Natural killer cell (primary cell): ENCODE measurements around the gene METTL8. TPM values are rescaled to one million over a fixed set of nuclear protein-coding genes. Genes with fewer than 3 reads are reported as not detected.

Experiments used
- ATAC-seq, 3 donors: fragments of 150-1000 bp in 2 of 3; fragments of 200-7000 bp in 1 of 3; cut with Tn5 transposase; 1 replicate in 1 of 3; 2 replicates in 2 of 3; pipeline ENCODE4 v1.10.0; 2021; ENCODE audit warnings: mild to moderate bottlenecking in 2 of 3, moderate library complexity in 2 of 3
- DNase-seq, 2 donors: peaks; one replicate each; pipeline versions ENCODE4 v3.0.0 to v3.0.0-alpha.2; 2013 to 2021; ENCODE audit warnings: mixed read lengths in 1 of 2
- H3K27ac ChIP-seq: one replicate; pipeline ENCODE4 v1.5.1; 2013; ENCODE audit warnings: mild to moderate bottlenecking, low read length
- H3K27me3 ChIP-seq: one replicate; pipeline ENCODE4 v1.6.1; 2013; ENCODE audit warnings: low read length; ENCODE audit not compliant: control insufficient read depth, insufficient read depth
- H3K36me3 ChIP-seq: one replicate; pipeline ENCODE4 v1.6.1; 2013; ENCODE audit warnings: low read length; ENCODE audit not compliant: control insufficient read depth, insufficient read depth
- H3K4me1 ChIP-seq: one replicate; pipeline ENCODE4 v1.6.1; 2013; ENCODE audit warnings: low read length; ENCODE audit not compliant: control insufficient read depth, insufficient read depth
- H3K4me3 ChIP-seq: one replicate; pipeline ENCODE4 v1.5.1; 2013; ENCODE audit warnings: low read length
- H3K9me3 ChIP-seq: one replicate; pipeline ENCODE4 v1.6.1; 2013; ENCODE audit warnings: low read length; ENCODE audit not compliant: control insufficient read depth, insufficient read depth
- H3K27ac Mint-ChIP-seq, 2 donors: one replicate each; pipeline ENCODE4 v1.8.0; 2022; ENCODE audit warnings: mild to moderate bottlenecking in 2 of 2, mixed read lengths in 2 of 2, moderate library complexity in 1 of 2
- H3K27me3 Mint-ChIP-seq, 2 donors: one replicate each; pipeline ENCODE4 v1.8.0; 2022; ENCODE audit warnings: low read depth in 2 of 2, mixed read lengths in 2 of 2
- H3K36me3 Mint-ChIP-seq: one replicate; pipeline ENCODE4 v1.8.0; 2022; ENCODE audit warnings: mixed read lengths
- H3K4me1 Mint-ChIP-seq, 2 donors: one replicate each; pipeline ENCODE4 v1.8.0; 2022; ENCODE audit warnings: mixed read lengths in 2 of 2
- H3K4me3 Mint-ChIP-seq: one replicate; pipeline ENCODE4 v1.8.0; 2022; ENCODE audit warnings: mild to moderate bottlenecking, moderate library complexity, mixed read lengths
- H3K9me3 Mint-ChIP-seq, 2 donors: one replicate each; pipeline ENCODE4 v1.8.0; 2022; ENCODE audit warnings: mixed read lengths in 2 of 2
- WGBS: methylation state at CpG from one replicate; pipeline ENCODE4 v1.1.7; 2013; ENCODE audit warnings: missing lambda C conversion rate; ENCODE audit not compliant: insufficient coverage; 5-methylcytosine and 5-hydroxymethylcytosine counted together
- intact Hi-C: fragments of 100-400 bp; cut with micrococcal nuclease; formaldehyde crosslinking; loops from one replicate; pipeline ENCODE4 v1.14.2; 2022
- total RNA-seq, 4 donors: library from RNA; stranded (reverse); fragments of 120-200 nt in 1 of 4; gene quantifications; one replicate each; pipeline versions ENCODE4 v1.2.3 to v1.2.4, GENCODE V29; 2013 to 2022
- TF ChIP-seq, protein P1 (sequence below): fragments of 200-600 bp; IDR thresholded peaks from one replicate; pipeline ENCODE4 v1.8.0; 2022; ENCODE audit warnings: antibody characterized with exemption

METTL8 gene
- total RNA-seq, 3 donors from 2014 or later (not counting 1 experiment from before 2014, with no cell fraction given), result 14.3 to 16.7 (median 15.2) TPM

DNA sequence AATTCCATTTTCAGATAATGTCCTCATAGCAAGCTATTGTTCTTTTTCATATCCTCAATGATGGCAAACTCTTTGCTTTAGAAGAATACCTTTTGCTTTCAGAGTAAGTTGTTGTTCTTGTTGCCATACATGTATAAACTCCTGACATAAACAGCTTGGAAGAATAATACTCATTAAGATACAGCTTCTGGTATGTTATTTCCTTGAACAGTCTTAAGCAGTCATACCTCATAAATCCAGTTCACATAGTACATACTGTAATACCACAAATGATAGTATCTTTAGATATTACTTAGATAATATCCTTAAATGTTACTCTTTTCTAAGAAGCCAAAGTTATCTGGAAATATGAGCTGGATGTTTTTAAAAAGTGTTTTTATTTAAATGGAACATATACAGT is 23.2 kb downstream of the METTL8 start:
- H3K27ac ChIP-seq, result no peak overlapping the region
- no peaks in the 10 kb centered on the region for H3K36me3 ChIP-seq
- DNase-seq, result no peak
- H3K27me3 Mint-ChIP-seq, result no peaks in the 10 kb centered on the region
- peaks cover 13% of the 10 kb centered on the region for H3K4me1 ChIP-seq
- peaks cover 0 to 2% of the 10 kb centered on the region in 2 donors for H3K9me3 Mint-ChIP-seq
- no peak overlapping the region for H3K4me3 ChIP-seq
- peaks cover 20 to 25% of the 10 kb centered on the region in 2 donors for H3K4me1 Mint-ChIP-seq
- H3K27me3 ChIP-seq, result no peaks in the 10 kb centered on the region
- no peak overlapping the region for H3K4me3 Mint-ChIP-seq
- peak overlapping the region; percentile 12 to 31 for H3K27ac Mint-ChIP-seq
- TF ChIP-seq, protein P1, sequence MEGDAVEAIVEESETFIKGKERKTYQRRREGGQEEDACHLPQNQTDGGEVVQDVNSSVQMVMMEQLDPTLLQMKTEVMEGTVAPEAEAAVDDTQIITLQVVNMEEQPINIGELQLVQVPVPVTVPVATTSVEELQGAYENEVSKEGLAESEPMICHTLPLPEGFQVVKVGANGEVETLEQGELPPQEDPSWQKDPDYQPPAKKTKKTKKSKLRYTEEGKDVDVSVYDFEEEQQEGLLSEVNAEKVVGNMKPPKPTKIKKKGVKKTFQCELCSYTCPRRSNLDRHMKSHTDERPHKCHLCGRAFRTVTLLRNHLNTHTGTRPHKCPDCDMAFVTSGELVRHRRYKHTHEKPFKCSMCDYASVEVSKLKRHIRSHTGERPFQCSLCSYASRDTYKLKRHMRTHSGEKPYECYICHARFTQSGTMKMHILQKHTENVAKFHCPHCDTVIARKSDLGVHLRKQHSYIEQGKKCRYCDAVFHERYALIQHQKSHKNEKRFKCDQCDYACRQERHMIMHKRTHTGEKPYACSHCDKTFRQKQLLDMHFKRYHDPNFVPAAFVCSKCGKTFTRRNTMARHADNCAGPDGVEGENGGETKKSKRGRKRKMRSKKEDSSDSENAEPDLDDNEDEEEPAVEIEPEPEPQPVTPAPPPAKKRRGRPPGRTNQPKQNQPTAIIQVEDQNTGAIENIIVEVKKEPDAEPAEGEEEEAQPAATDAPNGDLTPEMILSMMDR, result no peak
- H3K36me3 Mint-ChIP-seq, result no peaks in the 10 kb centered on the region
- no peak for ATAC-seq
- intact Hi-C loops, result loop anchor here (10.0 kb wide), 1 partner anchor 256 kb away; no protein-coding TSS in a partner anchor
- H3K9me3 ChIP-seq, result no peaks in the 10 kb centered on the region

DNA sequence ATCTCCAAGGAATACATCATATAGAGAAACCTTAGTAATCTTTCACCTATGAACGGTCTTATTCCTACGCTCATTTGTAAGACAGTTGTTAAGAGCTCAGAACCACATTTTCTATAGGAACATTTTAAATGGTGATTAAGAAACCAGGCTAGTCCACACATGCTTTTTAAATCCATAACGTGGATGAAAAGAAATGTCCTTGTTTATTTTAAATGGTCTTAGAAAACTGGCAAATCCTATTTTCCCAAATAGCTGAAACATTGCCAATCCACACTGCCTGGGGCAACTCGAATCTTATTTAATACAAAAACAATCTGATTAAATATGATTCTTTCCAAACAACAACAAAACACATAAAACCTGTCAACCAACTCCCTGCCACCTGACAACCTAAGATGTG is 23.7 kb downstream of the METTL8 start:
- H3K27ac Mint-ChIP-seq, result peak overlapping the region; percentile 12 to 31
- peaks cover 13% of the 10 kb centered on the region for H3K4me1 ChIP-seq
- intact Hi-C loops, result loop anchor here (10.0 kb wide), 1 partner anchor 255 kb away; no protein-coding TSS in a partner anchor

DNA sequence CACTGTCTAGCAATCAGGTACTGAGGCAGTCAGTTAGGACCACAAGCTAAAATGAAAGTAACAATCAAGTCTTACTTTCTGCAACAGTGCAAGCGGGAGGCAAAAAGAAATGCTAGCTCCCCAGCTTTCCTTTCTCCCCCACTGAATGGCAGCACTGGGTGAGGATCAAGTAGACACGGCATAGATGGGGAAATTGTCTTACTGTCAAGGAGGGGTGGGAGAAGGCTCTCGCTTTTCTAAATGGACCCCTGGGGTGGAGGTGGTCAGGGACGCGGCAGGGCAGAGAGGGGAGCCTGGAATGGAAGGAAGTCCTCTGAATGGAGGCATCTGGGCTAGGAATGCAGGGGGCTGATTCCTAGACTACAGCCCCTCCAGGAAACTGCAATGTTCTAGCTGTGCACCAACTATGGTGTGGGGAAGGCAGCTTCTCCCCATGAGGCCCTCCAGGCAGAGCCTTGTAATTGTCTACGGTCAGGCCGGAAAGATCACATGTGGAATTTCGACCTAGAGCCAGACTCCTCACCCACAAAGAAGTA is 24.3 kb downstream of the METTL8 start:
- Histone ChIP-seq H3K4me3 (peak overlapping the region; percentile 7), H3K36me3 (no peaks in the 10 kb centered on the region), H3K27ac (no peak overlapping the region), H3K9me3 (no peaks in the 10 kb centered on the region), H3K4me1 (peaks cover 13% of the 10 kb centered on the region), H3K27me3 (no peaks in the 10 kb centered on the region)
- TF ChIP-seq, protein P1, result no peak
- Mint-ChIP-seq H3K4me1 (peaks cover 20 to 34% of the 10 kb centered on the region in 2 donors), H3K36me3 (no peaks in the 10 kb centered on the region), H3K27me3 (no peaks in the 10 kb centered on the region), H3K4me3 (peak overlapping the region; percentile 83), H3K9me3 (peaks cover 0 to 2% of the 10 kb centered on the region in 2 donors), H3K27ac (peak overlapping the region; percentile 32 to 85)
- 57% methylated on average over 5 of the region's 8 CpGs for WGBS
- DNase-seq (peak in 1 of 2 donors; percentile 23), ATAC-seq (peak; percentile 43 to 64 (median 53))
- intact Hi-C loops, result no loop called here

More for the DNA sequence above, 23.7 kb downstream of the METTL8 start:
- Mint-ChIP-seq H3K4me1 (peaks cover 20 to 28% of the 10 kb centered on the region in 2 donors), H3K4me3 (no peak overlapping the region), H3K27me3 (no peaks in the 10 kb centered on the region), H3K36me3 (no peaks in the 10 kb centered on the region), H3K9me3 (peaks cover 0 to 2% of the 10 kb centered on the region in 2 donors)
- DNase-seq, result no peak
- Histone ChIP-seq H3K4me3 (no peak overlapping the region), H3K9me3 (no peaks in the 10 kb centered on the region), H3K27me3 (no peaks in the 10 kb centered on the region), H3K27ac (no peak overlapping the region), H3K36me3 (no peaks in the 10 kb centered on the region)
- TF ChIP-seq, protein P1, result no peak
- ATAC-seq, result no peak
- WGBS, result 95% methylated on average over 2 of the region's 4 CpGs

DNA sequence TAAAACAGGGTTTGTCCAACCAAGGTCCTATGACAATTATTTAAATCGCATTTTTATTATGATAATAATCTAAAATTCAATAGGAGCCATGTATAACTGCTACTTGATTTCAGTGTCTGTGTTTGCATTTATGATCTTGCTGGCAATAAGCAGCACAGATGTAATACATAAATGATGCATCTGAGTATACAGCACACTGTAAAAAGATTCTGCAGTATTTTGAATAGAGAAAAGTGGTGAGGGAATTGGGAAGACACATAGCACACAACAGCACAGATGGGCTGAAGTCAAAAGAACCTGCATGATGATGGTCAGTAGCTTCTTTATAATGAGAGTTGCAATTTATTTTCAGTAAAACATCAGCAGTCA is 26.1 kb downstream of the METTL8 start:
- Mint-ChIP-seq H3K4me3 (peak overlapping the region; percentile 11), H3K9me3 (peaks cover 0 to 2% of the 10 kb centered on the region in 2 donors), H3K4me1 (peaks cover 20 to 39% of the 10 kb centered on the region in 2 donors), H3K27ac (peak overlapping the region; percentile 71 to 74), H3K27me3 (no peaks in the 10 kb centered on the region), H3K36me3 (no peaks in the 10 kb centered on the region)
- Histone ChIP-seq H3K36me3 (no peaks in the 10 kb centered on the region), H3K27me3 (no peaks in the 10 kb centered on the region), H3K4me1 (peaks cover 13% of the 10 kb centered on the region), H3K27ac (no peak overlapping the region), H3K9me3 (no peaks in the 10 kb centered on the region), H3K4me3 (no peak overlapping the region)
- WGBS, result no CpG with 5 or more reads among the region's 1 CpG
- ATAC-seq (peak in 1 of 3 donors; percentile 2), DNase-seq (no peak)
- intact Hi-C loops, result no loop called here
- TF ChIP-seq, protein P1, result no peak
